Measurements from ENCODE around the gene DNAJC21.

Gene DNAJC21

GRCh38 chr5:34977934-34978613 is 48.7 kb downstream of the DNAJC21 start:
- DNase-seq (ENCODE audit: low read depth, low spot score): no peak

- DNase-seq (ENCODE audit: low read depth, low spot score): no peak
These were observed 49.3 kb downstream of the DNAJC21 start for GRCh38 chr5:34978681-34979080.

DNA sequence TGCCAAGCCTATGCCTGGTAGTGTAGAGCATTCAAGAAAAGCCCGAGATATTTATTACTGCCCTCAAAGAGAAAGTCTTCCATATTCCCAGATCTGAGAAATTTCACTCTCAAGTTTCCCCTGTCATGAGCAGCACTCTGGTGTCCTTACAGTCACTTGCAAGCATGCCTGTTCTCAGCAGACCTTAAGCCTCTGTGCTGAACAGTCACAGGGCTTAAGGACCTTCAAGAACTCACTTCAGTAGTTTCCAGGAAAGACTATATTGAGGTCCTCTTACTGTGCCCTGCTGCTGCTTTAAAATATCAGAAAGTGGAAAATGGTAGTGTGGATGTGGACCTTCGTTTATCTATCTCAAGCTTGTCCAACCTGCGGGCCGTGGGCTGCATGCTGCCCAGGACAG is 53.5 kb downstream of the DNAJC21 start:
- DNase-seq (ENCODE audit: low read depth, low spot score): no peak

DNA sequence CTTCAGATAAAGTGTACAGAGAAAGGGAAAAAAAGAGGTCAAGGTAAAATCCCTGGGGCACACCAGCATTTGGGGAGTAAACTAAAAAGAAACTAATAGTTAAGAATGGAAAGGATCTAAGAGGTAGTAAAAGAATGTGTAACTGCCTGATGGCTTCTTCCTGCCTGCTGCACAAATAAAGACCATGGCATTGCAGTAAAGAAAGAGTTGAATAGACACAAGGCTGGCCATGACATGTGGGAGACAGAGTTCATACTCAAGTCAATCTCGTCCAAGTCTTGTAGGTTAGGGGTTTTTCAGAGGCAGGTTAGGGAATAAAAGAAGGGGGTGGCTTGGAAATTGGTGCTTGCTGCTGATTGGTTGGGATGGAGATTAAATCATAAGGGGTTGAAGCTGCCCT is 57.6 kb downstream of the DNAJC21 start:
- DNase-seq (ENCODE audit: low read depth, low spot score): no peak

- DNase-seq (ENCODE audit: low read depth, low spot score): peak; percentile 44
These were observed 62.3 kb downstream of the DNAJC21 start for GRCh38 chr5:34991486-34992238.

DNA sequence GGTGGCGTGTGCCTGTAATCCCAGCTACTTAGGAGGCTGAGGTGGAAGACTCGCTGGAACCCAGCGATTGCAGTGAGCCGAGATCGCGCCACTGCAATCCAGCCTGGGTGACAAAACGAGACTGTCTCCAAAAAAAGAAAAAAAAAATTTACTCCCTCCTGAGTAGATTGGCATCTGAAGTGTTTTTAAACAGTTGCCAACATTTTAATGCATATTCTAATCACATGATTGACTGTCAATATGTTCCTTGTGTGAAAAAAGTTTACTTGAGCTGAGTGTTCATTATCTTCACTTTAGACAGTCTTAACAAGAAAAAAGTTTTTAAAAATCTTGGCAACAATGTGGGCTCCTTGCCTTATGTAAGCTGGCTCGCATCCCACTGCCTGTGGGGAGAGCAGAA is 64.6 kb downstream of the DNAJC21 start:
- DNase-seq (ENCODE audit: low read depth, low spot score): no peak

DNA sequence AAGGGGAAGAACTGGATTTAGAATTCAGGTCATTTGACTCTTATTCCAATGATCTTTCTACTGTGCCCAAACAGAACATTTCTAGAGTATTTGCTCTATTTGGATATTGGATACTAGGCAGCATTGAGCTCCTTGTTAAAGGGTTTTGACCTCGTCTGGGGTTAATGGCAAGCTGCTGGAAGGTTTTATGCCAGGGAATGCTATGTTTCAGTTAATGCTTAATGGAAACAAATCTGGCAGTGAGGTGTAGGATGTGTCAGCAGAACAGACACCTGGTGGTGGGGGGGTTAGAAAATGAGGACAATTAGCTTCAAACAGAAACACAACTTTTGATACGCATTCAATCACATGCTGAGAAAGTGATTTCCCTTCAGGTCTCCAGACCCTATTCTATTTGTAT is 66.9 kb downstream of the DNAJC21 start:
- DNase-seq (ENCODE audit: low read depth, low spot score): no peak

DNA sequence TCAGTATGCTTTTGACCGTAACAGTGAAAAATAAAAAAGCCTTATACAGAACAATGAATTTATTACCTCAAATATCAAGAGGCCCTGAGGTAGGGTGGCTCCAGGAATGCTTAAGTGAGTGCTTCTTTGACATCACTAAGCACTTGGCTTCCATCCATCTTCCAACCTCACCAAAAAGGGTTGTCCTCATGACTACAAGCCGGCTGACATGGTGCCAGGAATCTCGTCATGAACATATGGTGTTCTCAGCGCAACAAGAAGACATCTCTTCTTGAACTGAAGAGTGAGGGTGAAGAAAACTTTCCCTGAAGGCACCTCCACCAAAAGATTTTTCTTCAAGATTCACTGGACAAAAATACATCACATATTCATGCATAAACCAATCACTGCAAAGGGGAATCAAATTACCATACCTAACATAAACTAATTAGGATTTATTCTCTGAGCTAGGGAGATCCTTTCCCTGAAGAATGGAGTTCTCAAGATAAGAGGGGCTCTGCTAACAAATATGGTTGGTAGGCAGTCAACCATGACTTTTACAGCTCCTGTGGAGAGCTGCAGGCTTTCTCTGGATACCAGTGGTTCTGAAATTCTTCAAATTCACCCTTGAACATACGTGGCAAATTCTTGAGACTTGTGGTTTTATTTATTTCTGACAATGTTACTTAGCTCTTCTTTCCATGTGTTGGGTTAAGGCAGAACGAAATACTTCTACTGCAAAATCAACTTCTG is 68.9 kb downstream of the DNAJC21 start:
- no peak for DNase-seq (ENCODE audit: low read depth, low spot score)

DNA sequence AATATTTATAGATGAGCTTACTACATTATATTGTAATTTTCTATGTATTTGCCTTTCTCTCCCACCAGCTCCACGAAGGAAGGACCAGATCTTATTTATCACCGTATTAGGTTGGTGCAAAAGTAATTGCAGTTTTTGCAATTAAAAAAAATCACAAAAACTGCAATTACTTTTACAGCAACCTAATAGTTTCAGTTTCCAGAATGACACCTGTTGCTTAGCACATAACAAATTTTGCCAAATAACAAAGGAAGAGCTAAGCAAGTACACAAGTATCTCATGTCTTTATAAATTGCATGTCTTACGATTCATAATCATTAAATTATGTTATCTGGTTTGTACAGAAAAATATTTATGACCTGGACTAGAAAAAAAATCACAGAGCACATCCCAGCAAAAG is 72.5 kb downstream of the DNAJC21 start:
- no peak for DNase-seq (ENCODE audit: low read depth, low spot score)

DNA sequence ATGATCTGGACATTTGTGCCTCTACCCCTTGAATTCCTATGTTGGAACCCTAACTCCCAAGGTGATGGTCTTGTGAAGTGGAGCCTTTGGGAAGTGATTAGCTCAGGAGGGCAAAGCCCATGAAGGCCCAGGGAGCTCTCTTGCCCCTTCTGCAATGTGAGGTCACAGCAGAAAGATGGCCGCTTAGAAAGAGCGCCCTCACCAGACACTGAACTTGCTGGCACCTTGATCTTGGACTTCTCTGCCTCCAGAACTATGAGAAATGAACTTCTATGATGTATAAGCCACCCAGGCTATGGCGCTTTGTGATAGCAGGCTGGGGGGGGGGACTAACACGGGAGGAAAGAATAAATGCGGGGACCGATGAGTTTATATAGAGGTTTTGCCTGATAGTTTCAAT is 73.1 kb downstream of the DNAJC21 start:
- DNase-seq (ENCODE audit: low read depth, low spot score): no peak

DNA sequence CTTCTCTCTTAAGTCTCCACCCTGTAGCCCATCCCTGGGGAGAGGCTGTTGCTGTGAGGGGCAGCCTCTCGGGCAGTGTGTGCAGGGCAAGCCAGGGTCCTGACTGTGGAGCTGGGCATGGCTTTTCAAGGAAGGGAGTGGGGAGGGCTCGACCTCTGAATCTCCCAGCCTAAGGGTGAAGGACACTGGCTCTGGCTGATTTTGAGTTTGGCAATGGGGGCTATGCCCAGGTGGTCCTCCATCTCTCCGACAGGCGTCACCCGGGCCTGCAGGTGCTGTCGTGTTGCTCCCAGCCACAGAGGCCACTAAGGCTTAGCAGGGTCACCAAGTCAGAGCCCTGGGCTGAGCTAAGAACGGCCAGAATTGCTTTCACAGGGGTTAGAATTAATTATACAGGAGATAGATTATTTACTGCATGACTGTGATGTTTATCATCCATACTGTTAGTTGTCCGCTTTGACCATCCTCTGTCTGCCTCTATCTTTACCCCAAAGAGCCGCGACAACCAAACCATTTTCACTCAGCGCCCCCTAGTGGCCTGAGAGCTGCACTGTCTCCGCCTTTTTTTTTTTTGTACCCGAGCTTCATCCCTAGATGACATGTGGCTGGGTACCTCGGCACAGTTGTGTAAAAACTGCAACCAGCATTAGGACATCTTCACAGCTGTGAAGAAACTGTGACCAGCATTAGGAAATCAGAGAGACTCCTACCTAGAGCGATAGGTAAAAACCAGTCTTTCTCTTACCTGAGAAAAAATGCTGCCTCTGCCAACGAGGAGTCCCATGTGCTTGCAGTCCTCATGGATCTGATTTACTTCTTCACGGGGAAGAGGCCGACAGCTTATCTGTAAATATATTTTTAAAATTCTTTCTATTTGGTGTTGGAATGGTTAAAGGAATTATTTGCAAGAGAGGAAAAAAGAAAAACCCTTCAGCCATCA is 73.9 kb downstream of the DNAJC21 start:
- DNase-seq (ENCODE audit: low read depth, low spot score): peak; percentile 85

- no peak for DNase-seq (ENCODE audit: low read depth, low spot score)
These were observed 74.8 kb downstream of the DNAJC21 start for GRCh38 chr5:35004200-35004599.

- DNase-seq (ENCODE audit: low read depth, low spot score): no peak
These were observed 75.4 kb downstream of the DNAJC21 start for GRCh38 chr5:35004771-35005170.
